ELF-1 (cell line): ENCODE data around the gene SLC27A1.

ENCODE experiments used
- DNase-seq: peaks from one replicate; pipeline ENCODE4 v3.0.0-alpha.2; 2016; ENCODE audit warnings: low read depth, low spot score

SLC27A1 gene

DNA sequence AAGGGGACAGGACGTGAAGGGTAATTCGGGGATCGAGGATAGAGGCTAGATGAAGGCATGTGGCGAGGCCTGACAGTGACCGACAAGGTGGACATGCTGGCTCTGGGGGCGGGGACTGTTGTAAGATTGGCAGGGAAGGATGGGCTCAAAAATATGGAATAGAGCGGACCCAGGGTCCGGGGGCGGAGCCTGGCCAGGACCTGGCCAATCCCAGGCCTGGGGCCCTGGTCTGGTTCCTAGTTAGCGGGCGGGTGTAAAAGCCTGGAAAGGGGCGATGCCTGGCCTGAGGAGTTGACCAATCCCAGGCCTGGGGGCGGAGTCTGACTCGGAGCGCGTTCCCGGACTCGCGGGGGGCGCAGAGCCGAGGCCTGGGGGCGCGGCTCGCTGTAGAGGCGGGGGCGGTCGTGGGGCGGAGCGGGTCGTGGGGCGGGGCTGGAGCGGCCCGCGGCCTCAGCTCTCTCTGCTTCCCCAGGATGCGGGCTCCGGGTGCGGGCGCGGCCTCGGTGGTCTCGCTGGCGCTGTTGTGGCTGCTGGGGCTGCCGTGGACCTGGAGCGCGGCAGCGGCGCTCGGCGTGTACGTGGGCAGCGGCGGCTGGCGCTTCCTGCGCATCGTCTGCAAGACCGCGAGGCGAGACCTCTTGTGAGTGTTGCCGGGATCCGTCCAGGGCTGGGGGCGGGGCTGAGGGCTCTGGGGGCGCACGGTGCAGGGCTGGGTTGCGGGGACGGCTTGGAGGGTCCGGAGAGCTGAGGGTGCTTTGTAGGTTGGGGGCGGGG is at the start of gene SLC27A1:
Gene SLC27A1, plus strand, starts transcription at position 457 of the 774 bp plus-strand sequence. Its CDS starts 17 bp downstream, at position 474.
- DNase-seq: peak; percentile 99

DNA sequence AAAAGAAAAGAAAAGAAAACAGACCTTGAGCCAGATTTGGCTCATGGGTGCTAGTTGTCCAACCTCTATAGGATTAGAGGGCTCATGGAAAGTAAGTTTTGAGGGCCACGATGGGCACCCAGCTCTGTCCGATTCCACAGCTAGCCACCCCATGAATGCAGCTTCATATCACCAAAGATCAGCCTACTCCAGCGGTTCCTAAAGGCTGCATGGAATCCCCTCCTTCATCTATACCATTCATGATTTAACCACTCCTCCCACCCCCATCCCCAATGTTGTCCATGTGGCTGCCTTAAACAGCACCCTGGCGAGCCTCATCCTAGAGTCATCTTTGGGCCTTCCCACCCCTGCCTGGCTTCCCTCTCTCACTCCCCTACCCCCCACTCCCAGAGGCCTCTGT is 48.4 kb upstream of the SLC27A1 start:
- no peak for DNase-seq

DNA sequence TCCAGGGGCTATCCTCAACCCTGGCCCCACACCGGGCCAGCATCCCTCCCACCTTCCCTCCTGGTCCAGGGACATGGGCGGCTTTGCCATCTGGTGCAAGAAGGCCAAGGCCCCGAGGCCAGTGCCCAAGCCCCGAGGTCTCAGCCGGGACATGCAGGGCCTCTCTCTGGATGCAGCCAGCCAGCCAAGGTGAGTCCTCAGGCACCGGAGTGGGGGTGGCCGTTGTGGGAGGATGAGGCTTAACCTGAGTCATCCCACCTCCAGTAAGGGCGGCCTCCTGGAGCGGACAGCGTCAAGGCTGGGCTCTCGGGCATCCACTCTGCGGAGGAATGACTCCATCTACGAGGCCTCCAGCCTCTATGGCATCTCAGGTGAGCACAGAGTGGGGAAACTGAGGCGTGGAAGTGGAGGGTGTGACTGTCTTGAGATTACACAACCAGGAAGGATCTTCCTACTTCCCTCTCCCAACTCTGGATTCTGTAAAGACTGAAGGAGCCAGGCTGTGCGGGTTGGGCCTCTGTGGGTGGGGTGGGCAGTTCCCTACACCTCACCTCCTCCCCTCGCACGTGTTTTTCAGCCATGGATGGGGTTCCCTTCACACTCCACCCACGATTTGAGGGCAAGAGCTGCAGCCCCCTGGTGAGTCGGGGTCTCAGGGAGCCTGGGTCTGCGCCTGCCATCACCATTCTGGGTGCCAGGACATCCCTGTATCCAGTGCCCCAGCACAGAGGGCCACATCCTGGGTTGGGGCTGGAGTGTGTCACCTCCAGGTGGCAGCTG is 46.7 kb upstream of the SLC27A1 start:
- no peak for DNase-seq

DNA sequence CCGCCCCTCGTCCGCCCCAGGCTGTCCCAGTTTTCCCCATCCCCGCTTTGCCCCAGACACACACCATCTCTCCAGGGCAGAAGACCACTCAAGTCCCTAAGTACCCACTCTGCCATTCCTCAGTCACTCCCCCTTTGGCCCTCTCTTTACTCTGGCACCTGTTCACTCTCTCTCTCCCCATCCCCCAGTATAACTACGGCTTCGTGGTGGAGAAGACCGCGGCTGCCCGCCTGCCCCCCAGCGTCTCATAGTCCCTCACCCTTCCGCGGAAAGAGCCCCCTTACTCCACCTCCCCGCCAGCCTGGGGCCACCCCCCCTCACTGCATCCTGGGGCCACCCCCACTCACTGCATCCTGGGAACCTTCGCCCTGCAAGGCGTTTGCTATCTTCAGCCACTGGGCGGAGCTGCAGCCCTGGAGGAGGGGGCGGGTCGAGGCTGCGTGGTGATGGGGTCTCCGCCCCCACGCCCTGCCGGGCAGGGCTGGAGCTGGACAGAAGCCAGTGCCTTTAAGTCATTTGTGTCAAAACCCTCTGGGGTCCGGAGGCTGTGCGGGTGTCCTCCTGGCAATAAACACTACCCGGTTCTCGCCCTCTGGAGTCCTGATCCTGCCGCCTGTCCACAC is 45.5 kb upstream of the SLC27A1 start:
- DNase-seq: peak; percentile 88

DNA sequence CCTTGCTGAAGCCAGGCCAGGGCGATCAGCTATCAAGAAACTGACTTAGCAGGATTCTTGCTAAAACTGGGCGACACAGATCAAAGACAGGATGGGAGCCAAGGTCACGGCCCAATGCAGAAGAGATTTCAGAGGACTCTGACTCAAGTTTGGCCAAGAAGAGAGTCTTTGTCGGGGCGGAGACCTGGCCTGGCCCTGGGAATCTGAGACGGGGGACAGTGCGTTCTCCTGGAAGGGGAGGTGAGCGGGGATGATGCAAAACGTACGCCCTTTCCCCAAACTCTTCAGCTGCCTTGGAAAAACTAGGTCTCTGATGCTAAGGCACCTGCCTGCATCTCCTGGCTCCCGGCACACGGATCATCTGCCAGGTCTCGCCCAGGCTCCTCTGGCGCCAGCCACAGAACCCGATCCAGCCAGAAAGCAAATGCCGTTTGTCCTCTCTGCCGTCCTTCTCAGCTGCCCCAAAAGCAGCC is 40.6 kb upstream of the SLC27A1 start:
- no peak for DNase-seq

DNA sequence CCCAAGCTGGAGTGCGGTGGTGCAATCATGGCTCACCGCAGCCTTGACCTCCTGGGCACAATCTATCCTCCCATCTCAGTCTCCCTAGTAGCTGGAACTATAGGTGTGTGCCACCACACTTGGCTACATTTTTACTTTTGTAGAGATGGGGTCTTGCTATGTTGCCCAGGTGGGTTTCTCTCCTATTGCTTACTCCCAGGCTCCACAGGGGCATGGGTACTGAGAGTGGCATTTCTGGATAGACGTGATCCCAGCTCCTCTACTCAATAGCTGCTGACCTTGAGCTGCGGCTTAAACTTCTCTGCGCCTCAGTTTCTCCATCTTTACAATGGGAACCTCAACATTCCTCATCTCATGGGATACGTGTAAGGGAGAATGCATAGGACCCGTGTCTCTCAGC is 38.9 kb upstream of the SLC27A1 start:
- DNase-seq: no peak

DNA sequence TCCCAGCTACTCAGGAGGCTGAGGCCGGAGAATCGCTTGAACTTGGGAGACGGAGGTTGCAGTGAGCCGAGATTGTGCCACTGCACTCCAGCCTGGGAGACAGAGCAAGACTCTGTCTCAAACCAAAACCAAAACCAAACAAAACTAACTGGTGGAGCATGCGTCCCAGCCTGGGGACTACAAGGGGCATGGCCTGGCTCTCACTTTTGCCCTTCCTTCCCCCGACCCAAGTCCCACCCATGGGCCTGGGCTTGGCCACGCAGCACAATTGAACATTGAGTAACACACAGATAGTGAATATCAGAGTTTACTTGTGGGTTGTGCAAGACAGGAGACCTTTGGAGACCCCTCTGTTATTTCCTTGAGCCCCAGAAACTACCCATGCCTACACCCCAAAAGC is 35.1 kb upstream of the SLC27A1 start:
- DNase-seq: no peak

DNA sequence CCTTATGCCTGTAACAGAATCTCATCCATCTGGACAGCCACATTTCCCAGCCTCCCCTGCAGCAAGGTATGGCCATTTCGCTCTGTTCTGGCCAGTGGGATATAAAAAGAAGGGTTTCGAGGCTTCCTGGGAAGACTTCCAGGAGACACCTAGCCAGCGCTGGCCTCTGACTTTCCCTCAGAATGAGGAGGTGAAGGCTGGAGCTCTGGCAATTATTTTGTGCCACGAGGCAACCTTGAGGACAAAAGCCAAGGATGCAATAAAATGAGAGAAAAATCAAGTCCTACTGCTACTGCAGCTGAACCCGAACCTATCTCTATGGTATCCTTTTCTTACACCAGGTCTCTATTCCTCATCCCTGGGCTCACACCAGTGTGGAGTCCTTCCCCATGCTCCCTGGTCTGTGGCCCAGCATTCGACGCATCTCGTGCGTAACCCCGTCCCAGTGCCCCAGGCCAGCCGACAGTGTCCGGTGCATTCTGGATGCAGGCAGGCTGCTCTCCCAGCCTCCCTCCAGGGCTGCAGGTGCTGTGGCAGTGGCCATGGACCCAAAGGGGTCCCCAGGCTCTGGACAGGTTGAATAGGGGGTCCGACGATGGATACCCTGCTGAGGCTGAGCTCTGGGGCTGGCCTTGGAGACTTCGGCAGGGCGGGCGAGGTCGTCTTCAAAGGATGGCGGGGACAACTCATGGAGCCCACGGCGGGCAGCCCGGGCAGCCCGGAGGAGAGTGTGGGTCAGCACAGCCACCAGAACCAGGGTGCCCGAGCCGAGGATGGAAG is 34.0 kb upstream of the SLC27A1 start:
- DNase-seq: no peak

DNA sequence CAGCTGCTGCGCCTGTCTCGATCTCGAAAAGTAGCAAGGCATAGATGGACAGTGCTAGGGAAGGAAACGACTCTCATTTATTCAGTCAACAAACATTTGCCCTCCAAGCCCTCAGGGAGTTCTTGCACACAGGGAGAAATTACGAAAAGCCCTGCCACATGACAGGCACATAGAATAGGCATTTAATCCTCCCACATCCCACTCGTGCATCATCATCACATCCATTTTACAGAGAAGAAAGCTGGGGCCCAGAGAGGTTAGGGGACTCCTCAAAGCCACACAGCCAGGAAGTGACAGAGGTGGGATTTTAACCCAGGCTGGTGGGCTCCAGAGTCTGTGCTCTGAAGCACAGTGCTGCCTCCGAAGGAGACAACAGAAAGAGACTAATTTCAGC is 33.5 kb upstream of the SLC27A1 start:
- DNase-seq: no peak

DNA sequence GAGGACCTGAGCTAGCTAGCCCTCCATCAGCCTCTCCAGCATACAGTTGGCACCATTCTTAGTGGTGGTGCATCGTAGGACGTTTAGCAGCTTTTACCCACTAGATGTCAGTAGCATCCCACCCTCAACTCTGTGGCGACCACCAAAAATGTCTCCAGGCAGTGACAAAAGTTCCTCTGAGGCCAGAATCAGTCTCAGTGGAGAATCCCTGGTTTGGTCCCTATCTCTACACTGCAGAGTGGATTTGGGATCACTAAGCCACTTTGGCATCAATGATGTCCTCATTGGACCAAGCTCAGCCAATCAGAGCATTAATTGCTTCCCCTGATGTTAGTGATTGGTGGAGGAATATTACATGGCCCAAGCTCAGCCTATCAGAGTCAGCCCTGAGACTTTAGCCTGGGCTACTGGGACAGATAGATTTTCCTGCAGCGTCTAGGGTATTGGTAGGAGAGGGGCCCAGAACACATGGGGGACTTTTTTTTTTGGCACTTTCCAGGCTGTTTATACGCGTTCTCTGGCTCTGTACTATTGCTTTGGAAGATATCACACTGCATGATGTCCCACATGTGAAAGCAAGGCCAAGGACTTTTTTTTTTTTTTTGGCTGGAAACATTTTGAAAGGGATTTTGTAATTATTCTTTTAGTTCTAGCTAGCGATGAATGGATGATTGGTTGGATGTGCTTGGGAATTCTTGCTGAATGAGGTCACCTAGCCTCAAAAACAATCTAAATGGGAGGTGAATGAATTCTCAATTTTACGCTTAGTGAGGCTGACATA is 28.9 kb upstream of the SLC27A1 start:
- peak; percentile 66 for DNase-seq

DNA sequence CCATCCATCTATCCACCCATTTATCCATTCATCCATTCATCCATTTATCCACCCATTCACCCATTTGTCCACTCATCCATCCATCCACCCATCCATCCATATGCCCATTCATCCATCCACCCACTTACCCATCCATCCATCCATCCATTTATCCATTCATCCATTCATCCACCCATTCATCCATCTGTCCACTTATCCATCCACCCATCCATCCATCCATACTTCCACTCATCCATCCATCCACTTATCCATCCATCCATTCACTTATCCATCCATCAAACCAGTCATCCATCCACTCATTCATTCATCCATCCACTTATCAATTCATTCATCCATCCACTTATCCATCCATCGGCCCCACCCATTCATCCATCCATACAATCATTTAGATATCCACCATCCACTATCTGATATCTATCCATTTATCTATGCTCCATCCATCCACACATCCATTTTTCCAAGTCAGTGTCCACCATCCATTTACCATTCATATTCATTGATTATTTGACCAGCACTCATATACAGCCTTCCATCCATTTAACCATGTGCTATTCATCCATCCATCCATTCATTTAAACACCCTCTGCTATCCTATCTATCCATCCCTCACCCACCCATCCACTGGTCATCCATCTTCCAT is 24.7 kb upstream of the SLC27A1 start:
- no peak for DNase-seq

DNA sequence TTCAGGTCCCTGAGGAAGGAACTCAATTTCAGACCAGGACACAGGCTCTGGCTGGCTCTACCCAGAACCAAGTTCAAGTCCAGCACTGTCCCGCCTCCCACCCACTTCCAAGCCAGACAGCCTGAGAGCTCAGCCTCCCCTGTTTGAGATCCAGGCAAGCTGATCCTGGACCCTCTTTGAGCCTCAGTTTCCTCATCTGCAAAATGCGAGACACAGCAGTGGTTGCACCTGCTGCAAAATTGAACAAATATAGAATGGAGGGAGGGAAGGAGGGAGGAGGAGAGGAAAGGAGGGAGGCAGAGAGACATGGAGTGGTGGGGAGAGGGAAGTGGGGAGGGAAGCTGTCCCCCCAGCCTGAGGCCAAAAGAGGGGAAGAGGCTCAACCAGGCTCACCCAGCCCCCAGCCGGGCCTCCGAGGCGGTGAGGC is 22.6 kb upstream of the SLC27A1 start:
- DNase-seq: no peak

DNA sequence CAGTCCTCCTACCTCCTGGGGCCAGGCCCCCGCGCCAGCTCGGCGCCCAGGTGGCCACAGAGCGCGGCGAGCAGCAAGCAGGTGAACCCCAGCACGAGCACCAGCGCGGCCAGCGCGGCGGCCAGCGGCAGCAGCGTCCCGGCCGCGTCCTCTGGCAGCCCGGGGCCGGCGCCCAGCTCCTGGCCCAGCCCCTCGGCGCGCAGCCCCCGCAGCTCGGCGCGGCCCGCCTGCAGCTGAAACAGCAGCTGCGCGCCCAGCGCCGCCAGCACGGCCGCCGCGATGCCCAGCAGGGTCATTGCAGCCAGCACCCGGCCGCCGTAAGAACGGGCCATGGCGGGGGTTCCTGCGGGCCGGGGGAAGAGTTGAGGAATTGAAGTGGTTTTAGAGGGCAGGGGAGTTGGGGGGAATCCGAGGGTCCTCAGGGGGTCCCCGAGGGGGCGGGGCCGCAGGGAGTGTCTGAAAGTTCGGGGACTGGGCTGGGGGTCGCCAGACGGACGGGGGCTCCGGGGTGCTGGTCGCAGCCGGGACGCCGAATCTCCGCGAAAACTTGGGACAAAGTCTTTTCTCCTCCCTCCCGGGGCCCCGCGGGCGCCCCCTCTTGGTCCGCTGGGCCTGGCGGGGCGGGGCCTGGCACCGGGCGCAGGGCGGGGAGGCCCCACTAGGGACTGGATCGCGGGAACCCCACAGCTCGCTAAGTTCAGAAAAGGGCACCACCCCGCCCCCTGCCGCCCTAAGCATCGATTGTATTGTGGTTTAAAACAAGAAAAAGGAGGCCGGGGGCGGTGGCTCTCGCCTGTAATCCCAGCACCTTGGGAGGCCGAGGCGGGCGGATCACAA is 22.0 kb upstream of the SLC27A1 start, which contains the start of gene TMEM221:
Gene TMEM221, minus strand, starts transcription at position 538 of the 837 bp plus-strand sequence. Its CDS starts 206 bp downstream, at position 332.
- DNase-seq: peak; percentile 38

DNA sequence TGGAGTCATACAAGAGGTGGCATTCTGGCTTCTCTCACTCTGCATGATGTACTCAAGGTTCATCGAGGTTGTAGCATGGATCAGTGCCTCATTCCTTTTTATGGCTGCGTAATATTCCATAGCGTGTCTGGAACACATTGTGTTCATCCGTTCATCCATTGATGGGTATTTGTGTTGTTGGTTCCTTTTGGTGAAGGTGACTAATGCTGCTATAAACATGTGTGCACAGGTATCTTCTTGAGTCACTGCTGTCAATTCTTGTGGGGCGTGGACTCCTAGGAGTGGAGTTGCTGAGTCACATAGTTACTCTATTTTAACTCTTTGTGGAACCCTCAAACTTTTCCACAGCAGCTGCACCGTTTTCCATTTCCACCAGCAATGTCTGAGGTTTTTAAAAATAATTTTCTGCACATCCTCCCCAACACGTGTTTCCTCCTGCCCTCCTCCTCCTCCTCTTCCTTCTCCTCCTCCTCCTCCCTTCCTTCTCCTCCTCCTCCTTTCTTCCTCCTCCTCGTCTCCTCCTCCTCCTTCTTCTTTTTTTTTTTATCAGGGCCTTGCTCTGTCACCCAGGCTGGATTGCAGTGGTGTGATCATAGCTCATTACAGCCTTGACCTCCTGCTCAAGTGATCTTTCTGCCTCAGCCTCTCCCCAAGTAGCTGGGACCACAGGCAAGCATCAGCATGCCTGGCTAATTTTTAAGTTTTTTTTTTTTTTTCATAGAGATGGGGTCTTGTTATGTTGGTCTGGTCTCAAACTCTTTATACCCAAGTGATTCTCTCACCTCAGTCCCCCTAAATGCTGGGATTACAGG is 19.9 kb upstream of the SLC27A1 start:
- DNase-seq: no peak

DNA sequence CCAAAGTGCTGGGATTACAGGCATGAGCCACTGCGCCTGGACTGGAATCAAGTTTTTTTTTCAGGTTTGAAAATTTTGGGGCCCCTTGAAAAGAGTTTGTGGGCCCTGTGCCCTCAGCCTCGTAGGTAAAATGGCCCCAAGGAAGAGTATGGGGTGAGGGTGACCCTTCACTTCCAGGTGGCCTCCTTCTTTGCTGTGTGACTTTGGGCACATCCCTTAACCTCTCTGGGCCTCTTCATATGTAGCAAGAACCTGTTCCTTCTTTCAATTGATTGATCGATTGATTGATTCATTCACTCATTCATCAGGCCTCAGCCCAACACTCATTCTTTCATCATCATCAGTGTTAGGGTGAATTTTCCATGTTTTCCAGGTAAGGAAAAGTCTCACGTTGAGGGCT is 18.5 kb upstream of the SLC27A1 start:
- DNase-seq: no peak

DNA sequence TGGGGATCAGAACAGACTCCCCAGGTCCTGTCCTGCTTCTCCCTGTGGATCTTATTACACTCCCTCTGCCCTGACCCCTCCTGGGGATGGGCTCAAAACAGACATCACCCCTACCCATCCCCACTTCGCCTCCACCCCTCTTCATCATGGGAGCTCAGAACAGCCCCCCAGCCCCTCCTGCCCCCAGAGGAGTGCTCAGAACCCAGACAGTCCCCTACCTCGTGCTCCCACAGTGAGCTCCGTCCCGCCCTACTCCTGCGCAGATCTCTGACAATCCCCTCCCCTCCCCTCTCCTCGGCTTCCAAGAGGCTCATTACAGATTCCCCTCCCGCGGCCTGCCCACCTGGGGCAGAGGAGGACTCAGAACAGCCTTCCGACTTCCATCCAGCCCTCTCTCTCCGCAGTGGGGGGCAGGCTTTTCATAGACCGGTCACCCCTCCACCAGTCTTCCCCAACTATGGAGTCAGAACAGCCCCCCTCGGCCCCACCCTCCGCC is 15.7 kb upstream of the SLC27A1 start:
- no peak for DNase-seq

DNA sequence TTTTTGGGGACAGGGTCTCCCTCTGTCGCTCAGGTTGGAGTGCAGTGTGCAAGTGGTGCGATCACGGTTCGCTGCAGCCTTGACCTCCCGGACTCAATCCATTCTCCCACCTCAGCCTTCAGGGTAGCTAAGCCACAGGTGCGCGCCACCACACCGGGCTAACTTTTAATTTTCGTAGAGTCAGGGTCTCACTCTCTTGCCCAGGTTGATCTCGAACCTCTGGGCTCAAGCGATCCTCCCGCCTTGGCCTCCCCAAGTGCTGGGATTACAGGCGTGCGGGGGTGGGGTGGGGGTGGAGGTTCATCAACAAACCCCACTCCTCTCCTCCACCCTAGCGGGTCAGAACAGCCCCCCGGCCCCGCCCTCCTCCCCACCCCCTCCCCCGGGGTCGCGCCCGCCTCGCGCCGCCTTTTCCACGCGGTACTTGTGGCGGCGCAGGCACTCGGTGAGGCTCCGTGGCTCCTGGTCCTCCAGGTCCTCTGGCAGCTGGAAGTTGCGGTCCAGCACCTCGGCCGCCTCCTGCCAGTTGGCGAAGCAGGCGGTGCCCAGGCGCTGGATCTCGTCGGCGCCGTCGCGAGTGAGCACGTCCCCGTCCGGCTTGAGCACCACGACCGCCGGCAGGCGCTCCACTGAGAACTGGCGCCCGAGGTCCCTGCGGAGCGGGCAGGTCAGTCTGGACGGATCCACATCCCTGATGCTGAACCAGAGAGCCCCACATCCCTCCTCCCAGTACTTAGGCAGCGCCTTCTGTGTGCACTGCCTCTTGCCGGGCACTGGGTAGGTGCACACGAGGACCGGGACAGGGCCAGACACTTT is 14.8 kb upstream of the SLC27A1 start:
- DNase-seq: no peak
